Right forelimb (tissue), 1 donor: ENCODE measurements around the gene NATD1.

Experiments used
- DNase-seq: peaks from one replicate; pipeline ENCODE4 v3.0.0-alpha.2; 2018

Gene NATD1

DNA sequence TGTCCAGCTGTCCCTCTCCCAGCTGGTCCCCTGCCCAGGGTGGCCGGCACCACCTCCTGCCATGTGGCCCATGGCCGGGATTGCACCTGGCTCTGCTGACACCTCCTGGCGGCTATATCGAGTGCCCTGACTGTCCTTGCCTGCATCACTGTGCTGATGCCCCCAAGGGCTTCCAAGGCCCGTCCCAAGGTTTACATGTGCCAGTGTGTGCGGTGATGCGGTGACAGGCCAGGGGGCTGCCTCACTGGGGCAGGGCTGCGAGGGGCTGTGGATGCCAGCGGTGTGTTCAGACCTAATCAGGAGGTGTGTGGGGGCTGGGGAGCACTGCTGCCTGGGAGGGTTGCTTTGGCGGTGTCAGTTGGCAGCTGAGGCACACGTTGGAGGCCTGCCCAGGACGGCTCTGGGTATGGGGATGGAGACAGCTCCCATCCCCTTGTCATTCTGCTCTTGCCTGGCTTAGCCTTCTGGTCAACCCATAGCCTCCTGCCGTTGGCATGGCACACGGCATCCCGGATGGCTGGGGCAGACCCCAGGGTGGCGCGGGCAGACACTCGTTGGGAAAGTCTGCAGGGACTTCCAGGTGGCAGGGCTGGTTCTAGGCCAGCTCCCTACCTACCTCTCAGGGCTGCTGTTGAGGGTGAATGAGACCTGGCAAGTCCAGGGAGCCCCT, 36.8 kb upstream of the NATD1 start:
- no peak for DNase-seq

DNA sequence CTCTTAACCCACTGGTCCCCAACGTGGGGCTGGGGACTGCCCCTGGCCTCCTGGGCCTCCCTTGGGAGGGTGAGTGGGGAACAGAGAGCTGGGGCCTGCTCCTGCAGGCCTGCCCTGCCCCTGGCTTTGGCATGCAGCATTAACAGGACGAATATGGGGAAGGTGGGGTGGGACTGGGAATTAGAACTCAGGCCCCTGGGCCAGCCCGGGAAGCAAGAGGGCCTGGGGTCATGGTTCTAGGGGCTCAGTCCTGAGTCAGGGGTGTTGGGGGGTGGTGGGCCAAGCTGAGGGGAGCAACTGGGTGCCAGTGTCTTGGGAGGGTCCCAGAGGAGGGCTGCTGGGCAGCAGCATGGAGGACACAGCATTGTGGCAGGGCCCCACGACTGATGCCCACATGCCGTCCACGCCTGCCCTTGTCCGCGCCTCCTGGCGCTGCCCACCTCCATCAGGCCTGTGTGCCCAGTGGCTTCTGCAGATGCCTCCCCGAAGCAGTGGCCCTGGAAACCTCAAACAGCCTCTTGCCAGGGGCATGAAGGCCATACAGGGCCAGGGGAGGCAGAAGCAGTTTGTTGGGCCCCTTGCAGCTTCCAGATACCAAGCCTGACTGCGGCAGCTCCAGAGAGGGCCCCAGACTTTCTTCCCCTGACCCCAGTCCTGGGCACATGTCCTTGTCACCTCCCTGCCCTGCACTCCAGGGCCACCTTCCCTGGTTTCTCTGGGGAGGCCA, 36.1 kb upstream of the NATD1 start:
- no peak for DNase-seq

DNA sequence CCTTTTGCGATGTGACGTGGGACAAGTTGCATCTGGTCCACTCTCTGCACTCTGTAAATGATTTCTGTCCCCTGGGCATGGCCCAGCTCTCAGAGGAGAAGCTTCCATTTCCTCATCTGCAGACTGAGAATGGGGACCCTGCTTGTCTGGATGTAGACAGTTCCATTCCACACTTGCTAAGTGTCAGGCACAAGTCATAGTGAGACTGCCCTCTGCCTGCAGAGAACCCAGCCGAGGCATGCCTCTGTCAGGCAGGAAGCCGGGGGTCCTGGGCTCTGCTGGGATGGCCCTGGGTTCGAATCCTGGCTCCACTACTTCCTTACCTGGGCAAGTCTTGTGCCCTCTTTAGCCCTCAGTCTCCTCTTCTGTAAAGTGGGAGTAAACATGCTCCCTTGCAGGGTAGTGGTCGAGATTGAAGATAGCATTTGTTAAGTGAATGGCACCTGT, 35.4 kb upstream of the NATD1 start:
- no peak for DNase-seq

DNA sequence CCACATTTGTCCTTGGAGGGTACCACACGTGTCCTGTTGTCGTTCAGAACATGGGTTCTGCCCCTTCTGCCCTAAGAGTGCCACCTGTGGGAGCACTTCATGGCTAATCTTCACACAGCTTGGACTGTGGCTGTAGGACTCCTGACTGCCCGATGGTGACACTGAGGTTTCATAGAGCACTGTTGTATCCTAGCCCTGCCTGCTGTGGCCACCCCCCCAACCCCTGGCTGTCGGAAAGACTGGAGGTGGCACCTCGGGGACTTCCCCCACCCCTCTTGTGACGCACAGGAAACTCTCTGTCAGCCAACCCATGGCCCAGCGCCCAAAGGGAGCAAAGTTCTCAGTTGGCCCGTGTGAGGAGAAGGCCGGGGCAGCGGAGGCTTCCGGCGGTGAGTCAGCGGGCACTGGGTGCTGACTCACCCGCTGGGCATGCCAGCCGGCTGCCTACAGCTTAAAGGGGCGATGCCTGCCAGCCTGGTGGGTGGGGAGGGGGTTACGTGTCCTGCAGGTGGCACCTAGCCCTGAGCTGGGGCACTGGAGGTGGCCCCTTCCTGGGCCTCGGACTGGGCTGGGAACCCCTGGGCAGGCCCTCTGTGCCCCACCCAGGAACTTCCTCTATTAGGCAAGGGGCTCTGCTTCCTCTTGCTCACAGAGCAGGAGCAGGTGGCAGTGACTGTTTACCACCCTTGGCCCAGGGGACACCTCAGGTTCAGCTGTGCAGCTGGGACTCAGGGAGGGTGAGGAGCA, 34.7 kb upstream of the NATD1 start:
- peak; percentile 86 for DNase-seq

DNA sequence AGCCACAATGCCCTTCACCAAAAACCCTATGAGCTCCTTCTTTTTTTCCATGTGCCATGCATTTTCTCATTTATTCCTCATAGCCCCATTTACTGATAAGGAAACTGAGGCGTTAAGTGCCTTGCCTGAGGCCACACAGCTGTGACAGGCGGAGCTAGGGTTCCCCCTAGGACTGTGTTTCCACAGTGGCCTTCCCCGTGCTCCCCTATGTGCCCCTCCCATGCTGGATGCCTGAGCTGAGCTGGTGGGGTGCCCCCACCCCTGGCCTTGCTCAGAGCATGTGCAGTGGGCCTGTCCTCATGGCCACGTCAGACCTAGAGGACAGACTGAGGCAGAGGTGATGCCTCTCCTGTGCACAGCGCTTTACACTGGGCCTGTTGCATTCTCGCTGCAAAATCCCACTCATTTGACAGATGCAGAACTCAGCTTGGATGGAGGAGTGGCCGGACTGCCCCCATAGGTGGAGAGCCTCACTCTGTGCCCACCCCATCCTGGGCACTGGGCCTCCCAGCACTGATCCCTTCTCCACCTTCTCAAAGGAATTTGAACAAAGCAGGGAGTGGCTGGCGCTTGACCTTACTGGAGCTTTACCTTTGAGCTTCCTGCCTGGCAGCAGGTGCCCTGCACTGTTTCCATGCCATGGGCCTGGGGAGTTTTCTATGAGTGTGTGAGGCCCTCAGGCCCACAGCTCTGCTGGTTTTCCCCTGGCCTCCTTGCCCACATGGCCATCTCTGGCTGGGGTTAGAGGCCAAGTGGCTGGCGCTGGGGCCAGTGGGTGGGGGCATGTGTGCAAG, 33.9 kb upstream of the NATD1 start:
- DNase-seq, result no peak

DNA sequence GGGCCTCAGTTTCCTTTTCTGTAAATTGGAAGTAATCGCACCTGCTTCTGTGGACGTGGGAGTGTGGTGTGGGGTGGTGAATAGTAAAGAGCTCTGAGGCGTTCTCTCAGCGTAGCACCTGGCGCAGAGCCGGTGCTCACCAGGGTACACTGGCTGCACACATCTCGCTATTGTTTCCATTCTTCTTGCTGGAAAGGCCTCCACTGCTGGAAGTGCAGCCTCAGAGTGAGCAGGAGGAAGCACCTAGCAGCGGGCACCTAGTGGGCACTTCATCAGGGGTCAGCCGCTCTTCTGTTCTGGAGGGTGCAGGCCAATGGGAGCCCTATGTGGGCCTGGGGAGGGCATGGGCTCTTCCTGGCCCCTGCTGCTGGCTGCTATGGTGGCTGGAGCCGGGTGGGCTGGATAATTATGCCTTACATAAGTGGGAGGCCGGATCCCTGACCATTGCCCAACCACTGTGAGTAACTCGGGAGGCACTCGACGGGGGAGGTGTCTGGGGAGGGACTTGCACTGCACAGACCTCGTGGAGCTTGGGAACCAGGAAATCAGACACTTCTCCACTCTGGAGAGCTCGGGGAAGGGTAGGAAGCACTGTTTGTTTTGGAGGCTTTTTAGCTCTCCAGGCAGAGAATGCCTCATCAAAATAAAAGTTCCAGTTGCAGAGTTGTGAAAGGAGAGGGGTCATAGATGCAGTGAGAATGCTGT, 33.0 kb upstream of the NATD1 start:
- DNase-seq, result peak; percentile 77

DNA sequence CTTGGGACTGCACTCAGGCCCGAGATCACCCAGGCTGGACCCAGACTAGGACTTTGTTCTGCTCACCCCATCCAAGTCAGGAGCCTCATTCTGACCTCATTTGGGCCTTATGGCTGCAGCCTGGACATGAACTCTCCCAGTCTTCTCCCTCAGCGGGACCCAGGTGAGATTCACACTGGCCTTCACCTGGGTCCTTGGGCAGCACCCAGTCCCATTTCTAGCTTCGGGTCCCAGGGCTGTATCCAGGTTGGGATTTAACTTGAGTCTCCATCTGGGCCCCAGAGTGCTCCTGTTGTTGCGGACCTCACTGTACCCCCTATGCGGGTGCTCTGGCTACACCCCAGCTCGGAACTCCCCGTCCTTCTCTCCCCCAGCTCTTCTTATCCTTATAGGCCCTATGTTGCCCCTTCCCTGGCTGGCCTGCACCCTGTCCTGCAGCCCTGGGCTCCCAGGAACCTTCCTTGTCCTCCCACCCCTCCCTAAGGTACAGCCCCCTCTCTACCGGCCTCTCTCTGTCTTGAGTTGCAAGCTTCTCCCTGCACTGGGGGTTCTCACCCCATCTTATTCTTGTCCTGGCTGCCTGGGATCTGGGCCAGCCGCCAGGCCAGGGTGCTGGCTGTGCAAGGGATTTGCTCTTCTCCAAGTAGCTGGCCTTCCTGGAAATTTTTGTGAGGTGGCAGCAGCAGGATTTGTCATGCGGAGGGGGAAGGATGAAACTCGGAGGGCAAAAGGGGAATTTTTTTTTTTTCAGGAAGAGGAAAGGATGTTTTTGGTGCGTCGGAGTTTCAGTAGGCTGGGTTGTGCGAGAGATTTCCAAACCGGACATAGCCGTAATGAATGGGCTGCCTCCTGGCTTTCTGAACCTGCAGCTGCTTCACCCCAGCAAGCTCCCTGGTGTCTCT, 32.2 kb upstream of the NATD1 start:
- DNase-seq, result no peak

DNA sequence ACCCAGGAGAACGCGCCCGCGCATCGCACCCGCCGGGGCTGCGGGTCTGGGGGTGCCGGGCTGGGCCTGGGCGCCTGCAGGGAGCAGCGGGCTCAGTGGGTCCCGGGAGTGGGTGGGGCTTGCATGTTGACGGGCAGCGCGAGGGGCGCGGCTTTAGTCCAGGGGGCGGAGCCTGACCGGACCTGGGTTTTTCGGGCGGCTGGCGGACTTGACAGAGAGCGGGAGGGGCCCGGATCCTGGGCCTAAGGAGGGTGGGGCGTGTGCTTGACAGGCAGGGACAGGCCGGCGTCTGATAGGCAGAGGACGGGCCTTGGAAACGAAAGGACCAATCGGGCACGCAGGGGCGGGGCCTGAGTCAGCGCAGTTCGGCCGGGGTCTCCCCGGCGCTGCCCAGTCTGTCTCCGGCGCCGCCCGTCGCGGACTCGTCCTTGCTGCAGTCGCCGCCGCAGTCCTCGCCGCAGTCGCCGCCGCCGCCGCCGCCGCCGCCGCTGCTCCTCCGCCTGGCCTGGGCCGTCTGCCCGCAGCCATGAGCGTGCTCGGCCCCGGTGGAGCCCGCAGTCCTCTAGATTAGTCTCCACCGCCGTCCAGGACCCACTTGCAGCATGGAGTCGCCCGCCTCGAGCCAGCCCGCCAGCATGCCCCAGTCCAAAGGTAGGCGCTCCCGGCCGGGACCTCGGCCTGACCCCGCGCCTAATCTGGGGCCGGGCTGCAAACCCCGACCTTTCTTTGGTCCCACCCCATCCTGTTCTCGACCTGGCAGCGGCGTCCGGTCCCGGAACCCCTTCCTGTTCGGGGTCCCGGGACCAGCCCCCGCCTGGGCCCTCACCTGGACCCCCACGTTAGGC, 31.3 kb upstream of the NATD1 start, which contains the start of gene MAP2K3:
MAP2K3 (plus strand) TSS at position 393 of the 845 bp plus-strand sequence; CDS start at position 603, 210 bp downstream.
- DNase-seq, result peak; percentile 99

DNA sequence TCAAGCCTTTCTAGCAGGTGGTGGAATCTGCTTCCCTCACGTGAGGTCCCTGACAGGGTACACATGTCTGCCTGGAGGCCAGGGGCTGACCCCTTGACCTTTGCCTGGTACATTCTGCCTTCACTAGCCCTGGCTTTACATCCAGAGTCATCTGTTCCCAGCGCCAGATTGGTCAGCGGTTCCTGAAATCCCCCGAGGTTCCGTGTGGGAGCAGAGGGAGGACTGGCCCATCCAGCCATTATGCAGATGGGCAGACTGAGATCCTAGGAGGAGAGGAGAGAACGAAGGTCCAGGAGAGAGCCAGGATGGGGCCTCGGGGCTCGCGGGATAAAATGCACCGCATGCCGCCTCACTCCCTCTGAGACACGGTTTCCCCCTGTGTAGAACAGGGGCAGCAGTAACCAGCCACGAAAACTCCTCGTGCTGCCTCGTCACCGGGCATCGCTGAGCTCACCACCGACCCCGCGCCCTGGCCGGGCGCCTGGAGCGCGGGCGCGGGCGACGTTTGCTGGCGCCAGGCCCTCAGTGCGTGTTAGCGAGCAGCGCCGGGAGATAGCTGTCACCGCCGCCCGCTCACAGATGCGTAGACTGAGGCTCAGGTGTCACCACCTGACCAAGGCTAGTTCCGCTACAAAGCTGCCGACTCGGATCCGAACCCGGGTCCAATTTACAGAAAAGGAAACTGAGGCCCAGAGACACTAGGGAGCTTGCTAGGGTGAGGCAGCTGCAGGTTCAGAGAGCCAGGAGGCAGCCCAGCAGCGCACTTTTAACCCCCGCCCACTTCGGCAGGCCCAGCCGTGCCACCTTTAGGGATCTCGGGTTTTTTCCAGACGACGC, 30.5 kb upstream of the NATD1 start:
- no peak for DNase-seq

DNA sequence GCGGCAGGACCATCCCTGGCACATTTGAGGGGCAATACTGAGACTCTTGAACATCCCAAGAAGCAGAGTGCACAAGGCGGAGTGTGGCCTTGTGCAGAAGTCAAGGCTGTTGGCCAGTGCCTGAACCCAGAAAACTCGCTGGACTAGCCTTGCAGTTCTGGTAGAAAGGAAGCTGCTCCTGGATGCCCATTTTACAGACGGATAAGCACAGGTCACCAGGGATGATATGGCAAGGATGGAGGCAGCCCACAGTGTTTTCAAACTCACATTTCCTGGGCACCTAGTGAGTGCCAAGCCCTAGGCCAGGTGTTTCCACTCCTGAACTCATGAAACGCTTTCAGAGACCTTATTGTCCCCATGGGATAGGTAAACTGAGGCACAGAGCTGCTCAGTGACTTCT, 29.6 kb upstream of the NATD1 start:
- DNase-seq, result no peak

DNA sequence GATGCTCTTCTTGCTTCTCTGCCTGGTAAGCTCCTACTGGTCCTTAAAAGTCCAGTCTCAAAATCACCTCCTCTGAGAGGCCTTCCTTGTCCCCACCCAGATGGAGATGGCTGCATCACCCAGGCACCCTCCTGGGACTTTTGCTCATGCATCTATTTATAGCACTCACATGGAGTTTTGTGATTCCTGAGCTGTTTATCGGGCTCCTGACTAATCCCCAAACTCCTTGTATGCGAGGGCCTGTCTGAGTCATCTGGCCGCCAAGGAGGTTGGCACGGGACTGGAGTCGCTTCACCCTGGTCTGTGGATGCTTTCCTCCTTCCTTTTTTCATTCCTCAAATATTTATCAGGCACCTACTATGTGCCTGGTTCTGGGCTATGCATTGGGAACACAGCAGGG, 29.0 kb upstream of the NATD1 start:
- no peak for DNase-seq

DNA sequence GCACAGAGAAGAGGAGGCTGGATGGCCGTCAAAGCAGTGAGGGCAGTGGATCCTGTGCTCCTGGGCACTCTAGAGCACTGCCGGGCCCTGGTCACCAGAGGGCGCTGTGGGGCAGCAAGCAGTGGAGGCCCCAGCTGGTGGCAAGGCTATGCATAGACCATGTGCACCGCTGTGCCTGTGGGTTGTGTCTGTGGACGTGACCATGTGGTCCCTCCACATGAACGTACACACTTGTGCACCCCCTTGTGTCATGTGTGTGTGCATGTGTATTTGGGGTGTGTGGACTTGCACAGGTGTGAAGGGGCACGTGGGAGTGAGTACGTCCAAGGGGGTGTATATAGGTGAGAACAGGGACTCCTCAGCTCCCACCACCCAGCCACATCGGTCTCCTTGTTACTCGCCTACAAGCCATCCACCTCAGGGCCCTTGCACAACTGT, 26.9 kb upstream of the NATD1 start:
- peak; percentile 88 for DNase-seq

DNA sequence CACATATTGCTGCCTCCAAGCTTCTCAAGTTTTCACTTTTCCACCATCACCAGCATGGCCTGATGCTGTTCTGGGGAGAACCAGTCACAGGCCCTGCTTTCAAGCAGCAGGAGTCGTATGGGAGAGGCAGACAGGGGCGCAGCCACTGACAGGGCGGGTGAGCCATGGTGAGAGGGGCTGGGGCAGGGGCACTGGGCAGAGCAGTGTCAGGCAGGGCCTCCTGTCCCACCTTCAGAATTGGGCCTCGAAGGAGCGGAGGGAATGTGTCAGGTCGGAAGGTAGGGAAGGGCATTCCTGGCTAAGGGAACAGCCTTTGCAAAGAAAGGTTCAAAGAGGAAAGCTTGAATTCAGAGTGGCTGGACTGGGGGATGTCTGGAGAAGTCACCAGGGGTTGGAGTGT, 26.4 kb upstream of the NATD1 start:
- no peak for DNase-seq

DNA sequence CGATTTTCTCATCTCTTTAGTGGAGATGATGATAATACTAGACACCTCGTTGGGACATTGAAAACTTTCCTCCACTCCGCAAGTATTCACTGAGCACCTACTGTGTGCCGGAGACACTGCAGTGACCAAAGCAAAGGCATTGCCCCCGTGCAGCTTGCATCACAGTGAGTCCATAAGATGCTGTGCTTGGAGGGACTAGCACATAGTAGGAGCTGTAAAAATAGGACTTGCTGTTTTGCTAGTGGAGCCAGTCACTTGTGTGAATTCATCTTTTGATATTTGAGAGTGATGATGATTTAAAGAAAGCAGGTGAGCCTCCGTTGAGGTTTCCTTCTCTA, 26.0 kb upstream of the NATD1 start:
- DNase-seq, result no peak

DNA sequence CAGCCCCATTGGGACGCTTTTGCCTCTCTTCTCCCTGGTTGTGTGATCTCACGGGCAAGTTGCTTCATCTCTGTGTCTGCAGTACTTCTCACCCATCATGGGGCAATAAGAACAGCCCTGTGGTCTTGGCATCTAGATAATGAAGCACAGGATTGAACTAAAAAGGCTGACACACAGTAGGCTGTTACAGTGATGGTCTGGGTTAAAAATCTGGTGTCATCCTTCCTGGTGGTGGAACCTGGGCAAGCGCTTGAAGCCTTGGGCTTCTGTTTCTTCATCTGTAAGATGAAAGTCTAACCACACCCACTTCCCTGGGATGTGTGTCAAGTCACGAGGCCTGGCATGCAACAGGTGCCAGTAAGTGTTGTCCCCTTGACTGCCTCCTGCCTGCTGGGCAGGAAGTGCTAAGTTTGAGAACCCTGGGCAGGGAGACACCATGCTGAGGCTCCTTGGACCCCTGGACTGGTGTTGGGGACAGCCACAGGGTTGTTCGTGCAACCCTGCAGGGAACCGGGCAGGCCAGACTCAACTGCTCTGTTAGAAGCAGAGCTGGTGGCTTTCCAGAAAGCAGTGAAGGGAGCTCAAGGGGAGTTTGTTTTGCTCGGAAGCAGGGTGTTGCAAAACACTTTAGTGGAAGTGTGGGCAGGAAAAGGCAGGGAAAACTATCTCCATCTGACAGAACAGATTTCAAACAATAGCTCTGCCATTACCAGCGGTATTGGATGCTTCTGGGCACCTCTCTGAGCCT, 25.4 kb upstream of the NATD1 start:
- no peak for DNase-seq

DNA sequence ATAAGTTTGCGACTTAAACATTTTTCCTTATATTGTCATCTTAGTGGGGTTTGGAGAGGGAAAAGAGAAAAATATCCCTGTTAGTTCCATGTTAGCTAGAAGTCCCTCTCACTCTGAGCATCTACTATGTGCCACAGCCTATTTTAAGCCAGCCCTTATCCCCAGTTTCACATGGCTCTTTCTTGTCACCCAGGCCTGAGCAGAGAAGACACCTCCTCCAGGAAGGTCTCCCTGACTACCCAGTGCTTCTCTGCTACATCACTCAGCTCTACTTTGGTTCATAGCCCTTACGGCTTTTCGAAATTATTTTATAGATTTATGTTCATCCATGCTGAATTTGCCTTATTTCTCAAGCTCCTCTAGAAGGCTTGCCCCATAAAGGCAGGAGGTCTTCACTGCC, 24.1 kb upstream of the NATD1 start:
- no peak for DNase-seq

DNA sequence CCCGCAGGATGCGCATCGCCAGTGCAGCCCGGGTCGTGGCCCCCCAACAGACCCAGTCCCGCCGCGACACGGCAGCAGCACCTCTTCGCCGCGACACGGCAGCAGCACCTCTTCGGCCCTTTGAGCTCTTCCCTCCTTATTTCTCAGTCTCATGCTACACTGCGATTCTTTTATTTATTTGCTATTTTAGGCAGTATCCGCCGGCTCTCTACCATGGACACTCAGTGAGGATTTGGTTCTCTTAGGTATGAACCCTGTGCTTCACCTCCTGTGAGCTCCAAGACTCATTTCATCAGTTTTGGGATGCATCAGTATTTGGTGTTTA, 23.0 kb upstream of the NATD1 start:
- no peak for DNase-seq

DNA sequence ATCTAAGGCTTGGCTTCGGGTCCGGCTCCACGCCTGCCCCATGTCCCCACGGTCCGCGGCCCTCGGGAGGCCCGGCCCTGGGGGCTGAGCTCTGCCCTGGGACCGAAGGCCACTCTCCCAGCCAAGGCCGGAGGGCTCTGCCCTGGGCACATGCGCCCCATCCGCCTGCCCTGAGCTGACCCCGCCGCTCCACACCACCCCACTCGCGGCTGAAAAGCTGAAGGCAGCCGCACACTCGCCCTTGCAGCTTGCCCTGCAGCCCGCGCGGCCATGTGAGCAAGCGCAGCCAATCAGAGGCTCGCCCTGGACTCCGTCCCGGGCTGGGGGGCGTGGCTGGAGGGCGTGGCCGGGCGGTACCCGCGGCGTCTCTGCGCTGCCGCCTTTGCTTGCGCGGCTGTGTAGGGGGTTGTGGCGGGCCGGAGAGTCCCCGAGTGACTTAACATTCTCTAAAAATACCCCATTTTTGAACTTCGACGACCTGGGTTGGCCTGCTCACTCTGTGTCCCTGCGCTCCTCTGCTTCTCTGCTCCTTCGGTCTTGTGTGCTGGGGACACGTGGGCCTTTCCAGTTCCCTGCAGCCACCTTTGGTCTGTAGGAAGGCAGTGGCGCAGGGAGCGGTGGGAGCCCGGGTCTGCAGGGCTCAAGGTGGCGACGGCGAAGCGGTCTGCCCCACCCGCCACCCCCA, 22.5 kb upstream of the NATD1 start:
- peak; percentile 94 for DNase-seq
